Choroid plexus epithelial cell (primary cell): ENCODE data around the gene IDH2.

Experiments used
- DNase-seq: peaks from one replicate; pipeline ENCODE4 v3.0.0-alpha.2; 2010; ENCODE audit warnings: low read depth
- H3K4me3 ChIP-seq: 2 replicates; pipeline ENCODE4 v1.5.1; 2011; ENCODE audit warnings: low read depth, mild to moderate bottlenecking, control low read depth, low read length, moderate library complexity
- CTCF ChIP-seq: conservative IDR thresholded peaks from 2 replicates; pipeline ENCODE4 v1.5.1; 2011; ENCODE audit warnings: low read depth, mild to moderate bottlenecking, control low read depth, inconsistent platforms, low read length, moderate library complexity

Gene IDH2

GRCh38 chr15:90040618-90041017 lies 61.6 kb downstream of the IDH2 start:
- TF ChIP-seq CTCF = no peak
- DNase-seq = no peak
- H3K4me3 ChIP-seq = no peak overlapping the region

GRCh38 chr15:90039996-90040395 lies 62.3 kb downstream of the IDH2 start:
- no peak for TF ChIP-seq CTCF
- DNase-seq = no peak
- no peak overlapping the region for H3K4me3 ChIP-seq

- no peak for TF ChIP-seq CTCF
- H3K4me3 ChIP-seq = no peak overlapping the region
- peak; percentile 24 for DNase-seq
Measured at GRCh38 chr15:90038632-90039095, 63.6 kb downstream of the IDH2 start.

- TF ChIP-seq CTCF = no peak
- H3K4me3 ChIP-seq = no peak overlapping the region
- DNase-seq = peak; percentile 64
Measured at GRCh38 chr15:90037961-90038631, 64.2 kb downstream of the IDH2 start.

- peak; percentile 88 for DNase-seq
- no peak for TF ChIP-seq CTCF
Measured at GRCh38 chr15:90037511-90037860, 64.8 kb downstream of the IDH2 start.

GRCh38 chr15:90036806-90037510 lies 65.3 kb downstream of the IDH2 start:
- no peak for TF ChIP-seq CTCF
- no peak overlapping the region for H3K4me3 ChIP-seq
- peak; percentile 31 for DNase-seq

More at GRCh38 chr15:90037511-90037860, 64.8 kb downstream of the IDH2 start:
- no peak overlapping the region for H3K4me3 ChIP-seq

GRCh38 chr15:90036343-90036742 lies 65.9 kb downstream of the IDH2 start:
- H3K4me3 ChIP-seq = no peak overlapping the region
- DNase-seq = no peak
- TF ChIP-seq CTCF = no peak
